OCI-LY7 (cell line): ENCODE measurements around the gene DBNDD1.

Source experiments
- CTCF ChIP-seq: fragments of 200-600 bp; sonication (generic); conservative IDR thresholded peaks from 2 replicates; pipeline ENCODE4 v1.5.1; 2014; ENCODE audit warnings: mild to moderate bottlenecking, antibody characterized with exemption, low read length, moderate library complexity, mixed read lengths
- EZH2phosphoT487 ChIP-seq: fragments of 200-600 bp; sonication (generic); IDR thresholded peaks from 2 replicates; pipeline ENCODE4 v1.6.1; 2018; ENCODE audit warnings: low read depth, borderline replicate concordance, mild to moderate bottlenecking, mixed run types, antibody characterized with exemption, low read length, moderate library complexity, mixed read lengths

- TF ChIP-seq CTCF = no peak
- TF ChIP-seq EZH2phosphoT487 = no peak
Observed at GRCh38 chr16:90034504-90034903, 15.2 kb upstream of the DBNDD1 start.
